Mononuclear cell (primary cell): ENCODE results near the gene SLC38A9. TPM values are rescaled to one million over a fixed set of nuclear protein-coding genes. Genes with fewer than 3 reads are reported as not detected.

Experiments used
- H3K27me3 ChIP-seq: 2 replicates; pipeline ENCODE4 v1.6.0; 2011; ENCODE audit warnings: low read length, control low read depth; ENCODE audit not compliant: insufficient read depth
- H3K4me1 ChIP-seq: 2 replicates; pipeline ENCODE4 v1.5.1; 2011; ENCODE audit warnings: mild to moderate bottlenecking, low read length, control low read depth; ENCODE audit not compliant: insufficient read depth
- H3K4me3 ChIP-seq: 2 replicates; pipeline ENCODE4 v1.5.1; 2011; ENCODE audit warnings: mild to moderate bottlenecking, low read length, moderate library complexity
- H3K9me3 ChIP-seq: 2 replicates; pipeline ENCODE4 v1.5.1; 2011; ENCODE audit warnings: low read depth, mild to moderate bottlenecking, control low read depth, low read length
- total RNA-seq: library from RNA; depleted of rRNA; stranded (reverse); fragments of >200 nt; gene quantifications from one replicate; pipeline ENCODE4 v1.2.3, GENCODE V29; 2012

The SLC38A9 gene
- total RNA-seq, 1 donor = 20.4 TPM

DNA sequence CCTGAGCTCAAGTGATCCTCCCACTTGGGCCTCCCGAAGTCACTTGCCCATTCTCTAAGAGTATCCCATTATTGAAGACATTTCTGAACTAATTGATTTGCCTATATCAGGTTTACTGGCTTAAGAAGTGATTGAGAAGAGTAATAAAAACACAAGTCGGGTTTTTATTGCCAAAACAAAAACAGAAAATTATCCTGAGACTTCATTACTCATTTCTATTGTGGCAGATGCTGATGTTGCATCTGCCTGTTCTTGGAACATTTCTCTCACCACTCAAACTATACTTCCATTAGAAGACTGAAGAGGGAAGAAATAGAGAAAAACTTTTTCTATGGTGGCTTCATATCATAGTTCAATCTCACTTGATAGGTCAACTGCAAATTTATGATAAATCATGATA, 135.5 kb downstream of the SLC38A9 start:
- Histone ChIP-seq H3K4me3 (no peak overlapping the region), H3K9me3 (no peaks in the 10 kb centered on the region), H3K27me3 (no peaks in the 10 kb centered on the region), H3K4me1 (peaks cover 7% of the 10 kb centered on the region)

Other genes starting within 250 kb of the SLC38A9 start
- 7.2 TPM for gene PLPP1, start 177.4 kb downstream of the SLC38A9 start, total RNA-seq
- not detected for gene DDX4, start 25.7 kb upstream of the SLC38A9 start, total RNA-seq
- 1.8 TPM for gene IL31RA, start 139.0 kb upstream of the SLC38A9 start, total RNA-seq